GM23248 (cell line): ENCODE data around the gene UCP3.

Source experiments
- EZH2 ChIP-seq: fragments of 200-600 bp; sonication (generic); IDR thresholded peaks from 2 replicates; pipeline ENCODE4 v1.6.1; 2018; ENCODE audit warnings: antibody characterized with exemption, mild to moderate bottlenecking; ENCODE audit not compliant: insufficient read depth, poor library complexity, severe bottlenecking
- EZH2phosphoT487 ChIP-seq: fragments of 200-600 bp; sonication (generic); IDR thresholded peaks from 2 replicates; pipeline ENCODE4 v1.6.1; 2018; ENCODE audit warnings: antibody characterized with exemption, moderate library complexity, mild to moderate bottlenecking, low read depth; ENCODE audit not compliant: insufficient read depth

DNA sequence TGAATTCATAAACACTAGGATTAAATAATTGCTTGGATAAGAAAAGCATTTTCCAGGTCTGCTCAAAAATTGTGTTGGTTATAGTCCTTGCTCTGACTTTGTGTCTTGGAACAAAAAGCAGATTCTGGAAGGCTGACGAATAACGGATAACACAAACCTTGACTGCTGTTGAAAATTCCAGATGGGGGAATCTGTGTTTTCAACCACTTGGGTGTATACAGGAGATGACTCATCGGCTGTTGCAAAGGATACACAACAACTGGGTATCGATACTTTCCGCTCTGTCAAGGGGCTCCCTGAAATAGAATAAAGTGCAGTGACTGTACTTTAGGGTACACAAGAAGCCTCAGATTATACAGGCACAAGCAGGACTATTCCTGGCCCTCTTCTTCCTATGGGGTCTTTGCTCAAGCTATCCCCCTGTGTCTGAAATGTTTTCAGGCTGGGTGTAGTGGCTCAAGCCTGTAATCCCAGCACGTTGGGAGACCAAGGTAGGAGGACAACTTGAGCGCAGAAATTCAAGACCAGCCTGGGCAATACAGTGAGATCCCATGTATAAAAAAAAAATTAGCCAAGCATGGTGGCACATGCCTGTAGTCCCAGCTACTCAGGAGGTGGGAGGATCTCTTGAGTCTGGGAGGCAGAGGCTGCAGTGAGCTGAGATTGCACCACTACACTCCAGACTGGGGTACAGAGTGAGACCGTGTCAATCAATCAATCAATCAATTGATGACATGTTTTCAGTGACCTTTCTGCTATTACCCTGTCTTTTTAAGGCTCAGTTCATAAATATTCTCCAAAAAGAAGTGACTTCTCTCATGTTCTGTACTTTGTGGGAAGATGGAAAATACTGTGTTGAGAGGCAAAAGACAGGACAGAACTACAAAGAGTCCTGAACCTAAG lies 48.6 kb upstream of the UCP3 start:
- no peak for TF ChIP-seq EZH2
- no peak for TF ChIP-seq EZH2phosphoT487
